Fibroblast of the aortic adventitia (primary cell): ENCODE data around the gene MIOX. TPM values are rescaled to one million over a fixed set of nuclear protein-coding genes. Genes with fewer than 3 reads are reported as not detected.

ENCODE experiments used
- DNase-seq: peaks from one replicate; pipeline ENCODE4 v3.0.0-alpha.2; 2010; ENCODE audit warnings: low read depth
- H3K4me3 ChIP-seq: 2 replicates; pipeline ENCODE4 v1.5.1; 2011; ENCODE audit warnings: low read depth, mild to moderate bottlenecking, control low read depth, low read length, moderate library complexity
- CTCF ChIP-seq: IDR thresholded peaks from 2 replicates; pipeline ENCODE4 v1.5.1; 2011; ENCODE audit warnings: mild to moderate bottlenecking, low read length, control low read depth, inconsistent platforms; ENCODE audit not compliant: insufficient read depth
- total RNA-seq: library from RNA; depleted of rRNA; stranded (reverse); fragments of >200 nt; gene quantifications from 2 replicates; pipeline ENCODE4 v1.2.3, GENCODE V29; 2012; ENCODE audit warnings: low replicate concordance

Gene MIOX
- total RNA-seq = not detected in 2 replicates

- TF ChIP-seq CTCF = no peak
- no peak within 1 kb of the TSS for H3K4me3 ChIP-seq
- DNase-seq = no peak
Measured at GRCh38 chr22:50486561-50487289, at the start of gene MIOX. TSS of gene MIOX (plus strand) at chr22:50486859. CDS start at chr22:50486898, 39 bp downstream.

- TF ChIP-seq CTCF = no peak
- no peak overlapping the region for H3K4me3 ChIP-seq
- no peak for DNase-seq
Measured at GRCh38 chr22:50437511-50438304, 49.0 kb upstream of the MIOX start.

GRCh38 chr22:50438305-50439275 is 48.1 kb upstream of the MIOX start:
- TF ChIP-seq CTCF = no peak
- no peak overlapping the region for H3K4me3 ChIP-seq
- DNase-seq = no peak

GRCh38 chr22:50439314-50439870 is 47.3 kb upstream of the MIOX start:
- no peak for TF ChIP-seq CTCF
- H3K4me3 ChIP-seq = no peak overlapping the region
- DNase-seq = no peak

- no peak for DNase-seq
- TF ChIP-seq CTCF = no peak
- H3K4me3 ChIP-seq = no peak overlapping the region
Measured at GRCh38 chr22:50439871-50440331, 46.8 kb upstream of the MIOX start.

- TF ChIP-seq CTCF = no peak
- DNase-seq = no peak
- no peak overlapping the region for H3K4me3 ChIP-seq
Measured at GRCh38 chr22:50440544-50441249, 46.0 kb upstream of the MIOX start.
